Left renal cortex interstitium (tissue), 4 donors: Measurements from ENCODE around the gene DNM3. TPM values are rescaled to one million over a fixed set of nuclear protein-coding genes. Genes with fewer than 3 reads are reported as not detected.
A peak's percentile ranks its signal among the peaks of the same experiment; 100 is the strongest.
"Not testable (repeated sequence)": the region's sequence is repeated elsewhere in the genome, so short reads cannot be mapped to it uniquely, and the experiment has no call there.

ENCODE experiments used
- DNase-seq, 4 donors: peaks; one replicate each; pipeline ENCODE4 v3.0.0-alpha.2; 2013; ENCODE audit warnings: low read depth in 4 of 4, low spot score in 2 of 4, missing footprints in 1 of 4
- polyA plus RNA-seq, 4 donors: library from polyadenylated mRNA; unstranded; fragments of 120-200 nt; gene quantifications; one replicate each; pipeline ENCODE4 v1.2.1, GENCODE V29; 2013; ENCODE audit not compliant: insufficient read length in 4 of 4

Gene DNM3
- polyA plus RNA-seq, 4 donors, result 3.5 to 5.8 (median 4.5) TPM

DNA sequence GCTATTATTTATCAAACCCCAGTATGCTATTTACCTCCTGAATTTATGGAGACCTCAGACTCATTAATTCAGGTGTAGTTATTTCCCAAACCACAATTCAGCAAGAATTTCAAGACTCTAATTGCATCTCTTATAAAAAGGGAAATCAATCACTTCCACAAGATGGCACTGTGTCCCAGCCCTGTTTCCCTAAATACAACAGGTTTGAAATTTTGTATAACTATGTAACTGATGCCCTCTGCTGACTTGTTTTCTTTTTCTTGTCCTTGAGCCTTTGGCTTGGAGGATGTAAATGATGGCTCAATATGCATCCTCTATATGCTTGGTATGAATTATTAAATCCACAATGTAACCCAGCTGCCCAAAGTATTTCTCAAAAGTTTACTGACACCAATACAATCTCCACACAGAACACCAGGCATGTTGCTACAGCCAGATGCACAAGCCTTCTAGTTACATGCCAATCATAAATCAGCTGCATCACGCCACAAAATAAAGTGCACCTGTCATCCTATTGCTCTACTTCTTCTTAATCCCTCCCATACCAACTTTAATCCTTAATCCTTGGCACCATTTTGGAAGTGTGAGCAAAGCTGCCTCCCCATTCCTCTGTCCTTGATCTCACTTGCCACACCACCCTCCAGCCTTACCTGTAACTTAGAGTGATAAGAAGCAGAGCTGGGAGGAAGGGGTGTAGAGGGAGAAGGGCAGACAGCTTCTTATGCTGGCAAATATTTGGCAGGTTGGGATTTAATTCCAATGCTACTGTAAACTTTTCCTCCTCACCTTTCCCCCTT, 588.2 kb downstream of the DNM3 start:
- DNase-seq, result no peak

DNA sequence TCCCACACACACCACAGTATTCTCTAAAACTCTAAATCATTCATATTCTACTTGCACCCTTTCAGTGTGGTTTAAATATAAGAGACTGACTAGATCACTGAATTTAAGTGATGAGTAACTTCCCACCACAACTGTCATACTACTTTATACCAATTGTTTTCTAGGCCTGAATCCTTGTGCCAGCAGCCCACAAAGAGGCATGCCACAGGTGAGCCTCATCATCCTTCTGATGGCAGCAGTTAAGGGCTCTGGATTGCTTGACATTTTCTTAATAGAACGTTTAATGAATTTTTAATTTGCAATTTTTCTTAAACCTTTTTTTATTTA, 588.8 kb downstream of the DNM3 start:
- no peak for DNase-seq

DNA sequence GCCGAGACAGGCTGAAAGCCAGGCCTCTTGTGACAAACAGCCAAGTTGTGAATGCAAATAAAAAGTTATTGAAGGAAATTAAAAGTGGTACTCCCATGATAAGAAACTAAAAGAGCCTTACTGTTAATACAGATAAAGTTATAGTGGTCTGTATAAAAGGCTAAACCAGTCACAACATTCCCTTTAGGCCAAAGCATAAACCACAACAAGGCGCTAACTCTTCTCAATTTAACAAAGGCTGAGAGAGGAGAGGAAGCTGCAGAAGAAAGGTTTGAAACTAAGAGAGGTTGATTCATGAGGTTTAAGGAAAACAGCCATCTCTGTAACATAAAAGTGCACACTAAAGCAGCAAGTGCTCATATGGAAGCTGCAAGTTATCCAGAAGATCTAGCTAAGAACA, 589.9 kb downstream of the DNM3 start:
- DNase-seq, result no peak

DNA sequence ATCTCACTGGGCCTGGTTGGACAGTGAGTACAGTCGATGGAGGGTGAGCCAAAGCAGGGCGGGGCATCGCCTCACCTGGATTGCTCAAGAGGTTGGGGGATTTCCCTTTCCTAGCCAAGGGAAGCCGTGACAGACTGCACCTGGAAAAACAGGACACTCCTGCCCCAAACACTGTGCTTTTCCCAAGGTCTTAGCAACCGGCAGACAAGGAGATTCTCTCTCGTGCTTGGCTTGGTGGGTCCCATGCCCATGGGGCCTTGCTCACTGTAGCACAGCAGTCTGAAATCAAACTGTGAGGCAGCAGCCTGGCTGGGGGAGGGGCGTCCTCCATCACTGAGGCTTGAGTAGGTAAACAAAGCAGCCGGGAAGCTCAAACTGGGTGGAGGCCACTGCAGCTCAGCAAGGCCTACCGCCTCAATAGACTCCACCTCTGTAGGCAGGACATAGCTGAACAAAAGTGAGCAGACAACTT, 590.5 kb downstream of the DNM3 start:
- no peak for DNase-seq

DNA sequence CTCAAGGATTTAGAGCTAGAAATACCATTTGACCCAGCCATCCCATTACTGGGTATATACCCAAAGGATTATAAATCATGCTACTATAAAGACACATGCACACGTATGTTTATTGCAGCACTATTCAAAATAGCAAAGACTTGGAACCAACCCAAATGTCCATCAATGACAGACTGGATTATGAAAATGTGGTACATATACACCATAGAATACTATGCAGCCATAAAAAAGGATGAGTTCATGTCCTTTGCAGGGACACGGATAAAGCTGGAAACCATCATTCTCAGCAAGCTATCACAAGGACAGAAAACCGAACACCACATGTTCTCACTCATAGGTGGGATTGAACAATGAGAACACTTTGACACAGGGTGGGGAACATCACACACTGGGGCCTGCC, 595.9 kb downstream of the DNM3 start:
- not testable (repeated sequence) for DNase-seq

DNA sequence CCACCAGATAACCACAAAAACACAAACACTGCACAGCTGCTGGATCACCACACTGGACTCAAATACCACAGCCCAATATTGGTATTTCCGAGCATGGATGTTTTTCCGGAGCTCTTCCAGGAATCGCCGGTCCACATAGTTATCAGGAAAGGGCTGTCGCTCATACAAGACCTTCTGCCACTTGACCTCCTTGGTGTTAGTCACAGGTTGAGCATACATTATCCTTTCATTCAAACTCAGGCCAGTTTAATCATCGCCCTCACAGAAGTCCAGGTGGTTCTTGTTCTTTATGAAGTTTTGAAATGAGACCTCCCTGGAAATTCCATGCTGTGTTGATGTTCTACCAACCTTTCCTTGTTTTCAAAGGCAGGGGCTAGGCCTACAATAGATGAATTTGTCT, 601.1 kb downstream of the DNM3 start:
- no peak for DNase-seq

DNA sequence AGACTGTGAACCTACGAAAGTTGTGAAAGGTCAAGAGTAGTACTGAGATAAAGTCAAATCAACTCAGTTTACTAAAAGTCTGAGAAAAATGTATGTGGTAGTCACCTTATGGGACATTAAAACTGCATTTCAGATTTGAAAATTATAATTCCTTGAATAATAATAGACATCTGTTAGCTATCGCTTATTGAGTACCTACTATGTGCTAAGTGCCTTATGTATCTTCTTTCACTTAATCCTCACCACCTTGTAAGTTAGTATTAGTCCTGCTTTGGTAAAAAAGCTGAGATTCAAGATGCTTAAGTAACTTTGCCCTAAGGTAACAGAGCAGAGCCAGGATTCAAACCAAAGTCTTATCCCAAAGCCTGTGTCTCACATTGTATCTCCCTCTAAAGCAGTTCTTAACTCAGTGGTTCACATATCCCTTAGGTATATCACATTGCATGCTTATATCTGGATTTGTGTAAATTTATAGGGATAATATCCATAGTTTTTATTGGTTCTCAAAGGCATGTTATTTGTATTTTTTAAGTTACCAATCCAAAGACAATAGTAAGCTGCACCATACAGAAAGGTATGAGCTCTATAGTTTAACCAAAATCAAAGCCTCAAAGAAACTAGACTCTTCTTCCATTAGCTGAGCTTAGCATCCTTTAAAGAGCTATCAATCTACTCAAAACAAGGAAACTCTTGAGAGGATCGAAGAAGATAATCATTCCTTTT, 601.7 kb downstream of the DNM3 start:
- DNase-seq, result no peak

DNA sequence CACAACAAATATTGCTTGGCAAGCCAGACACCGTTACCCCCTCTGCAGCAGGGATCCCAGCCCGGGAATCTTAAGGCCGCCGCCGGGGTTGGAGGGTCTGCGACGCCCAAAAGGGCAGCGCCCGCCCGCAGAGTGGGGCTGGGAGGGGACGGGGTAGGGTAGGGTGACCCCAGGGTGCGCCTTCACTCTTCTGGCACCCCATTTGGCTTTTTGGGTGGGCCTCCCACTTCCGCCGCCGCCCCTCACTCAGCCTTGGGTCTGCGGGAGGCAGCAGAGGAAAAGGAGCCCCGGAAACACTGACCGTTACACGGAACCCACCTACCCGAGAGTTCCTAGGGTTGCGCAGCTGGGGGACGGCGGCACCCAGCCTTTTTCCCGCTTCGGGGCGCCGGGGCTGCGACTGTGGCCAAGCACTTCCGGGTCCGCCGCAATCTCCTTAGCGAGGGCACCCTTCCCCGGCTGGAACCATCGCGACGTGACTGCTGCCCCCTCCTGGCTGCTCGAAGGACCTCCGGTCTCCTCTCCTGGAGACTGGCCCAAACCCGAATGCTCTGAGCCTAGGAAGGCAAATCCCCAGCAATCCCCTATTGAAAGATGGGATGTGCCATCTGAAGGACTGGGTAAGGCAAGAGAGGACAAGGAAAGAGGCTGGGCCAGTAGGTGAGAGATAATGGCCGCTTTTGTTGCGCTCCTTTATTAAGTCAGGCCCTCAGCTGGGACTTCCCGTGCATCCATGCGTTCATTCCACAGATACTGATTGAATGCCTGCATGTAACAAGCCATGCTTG, 602.6 kb downstream of the DNM3 start, which contains the start of gene PIGC:
TSS of gene PIGC (minus strand) at position 404 of the 788 bp plus-strand sequence. CDS start 1,447 bp downstream, outside the sequence.
- peak; percentile 43 to 77 (median 68) for DNase-seq

DNA sequence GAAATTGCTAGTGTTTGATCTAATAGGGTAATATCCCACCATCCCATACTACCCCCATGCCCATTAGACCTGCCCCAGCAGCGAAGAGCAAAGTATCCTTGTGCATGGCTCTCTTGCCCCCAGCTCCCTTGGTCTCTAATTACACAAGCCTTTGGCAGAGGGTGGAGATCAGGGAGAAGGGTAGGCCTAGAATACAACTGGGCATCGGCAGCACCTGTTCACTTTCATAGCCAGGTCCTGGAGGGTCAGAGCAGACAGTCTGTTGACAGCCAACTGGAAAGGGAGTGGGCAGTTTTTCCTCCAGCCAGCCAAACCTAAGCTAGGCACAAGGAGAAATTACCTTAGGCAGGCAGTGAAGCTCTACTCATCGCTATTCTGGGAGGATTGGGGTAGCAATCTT, 605.2 kb downstream of the DNM3 start:
- no peak for DNase-seq

DNA sequence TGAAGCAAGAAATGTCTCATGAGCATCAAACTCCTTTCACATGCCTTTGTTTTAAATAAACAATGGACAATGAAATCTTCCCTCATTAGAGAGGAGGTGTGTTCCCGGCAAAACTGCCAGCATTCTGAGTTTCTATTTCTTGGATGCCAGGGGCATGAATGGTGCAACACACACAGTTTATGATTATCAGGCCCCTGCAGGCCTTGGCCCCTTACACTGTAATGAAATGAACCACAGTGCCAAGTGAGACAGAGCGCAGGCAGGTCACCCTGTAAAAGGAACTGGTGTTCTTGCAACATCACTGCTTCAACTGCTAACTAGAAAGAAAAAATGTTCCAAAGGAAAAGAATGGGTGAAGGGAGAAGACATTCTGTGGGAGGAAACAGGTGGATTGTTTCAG, 606.3 kb downstream of the DNM3 start:
- no peak for DNase-seq

DNA sequence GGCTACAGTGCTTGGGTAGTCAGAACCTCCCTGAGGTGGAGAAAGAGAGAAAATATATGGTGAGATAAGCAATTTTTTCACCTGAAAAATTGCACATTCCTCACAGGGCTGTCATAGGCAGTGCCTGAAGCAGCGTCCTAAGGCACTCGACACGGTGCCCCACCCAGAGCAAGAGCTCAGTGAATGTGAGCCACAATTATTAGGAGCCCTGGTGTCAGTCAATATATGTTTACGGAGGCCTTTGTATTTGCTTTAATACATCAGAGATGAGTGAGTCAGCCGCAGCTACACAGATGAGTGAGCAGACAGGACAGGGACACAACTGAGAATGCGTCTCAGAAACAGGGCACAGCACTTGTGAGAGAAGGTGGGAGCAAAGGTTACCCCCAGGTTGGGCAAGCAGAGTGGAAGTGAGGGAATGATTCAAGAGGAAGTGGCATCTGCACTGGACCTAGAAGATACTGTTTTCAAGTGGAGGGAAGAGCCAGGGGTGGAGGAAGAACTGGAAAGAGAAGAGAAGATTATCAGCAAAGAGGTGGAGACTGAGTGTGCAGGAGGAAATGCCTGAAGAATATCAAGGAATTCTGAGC, 607.8 kb downstream of the DNM3 start:
- no peak for DNase-seq

DNA sequence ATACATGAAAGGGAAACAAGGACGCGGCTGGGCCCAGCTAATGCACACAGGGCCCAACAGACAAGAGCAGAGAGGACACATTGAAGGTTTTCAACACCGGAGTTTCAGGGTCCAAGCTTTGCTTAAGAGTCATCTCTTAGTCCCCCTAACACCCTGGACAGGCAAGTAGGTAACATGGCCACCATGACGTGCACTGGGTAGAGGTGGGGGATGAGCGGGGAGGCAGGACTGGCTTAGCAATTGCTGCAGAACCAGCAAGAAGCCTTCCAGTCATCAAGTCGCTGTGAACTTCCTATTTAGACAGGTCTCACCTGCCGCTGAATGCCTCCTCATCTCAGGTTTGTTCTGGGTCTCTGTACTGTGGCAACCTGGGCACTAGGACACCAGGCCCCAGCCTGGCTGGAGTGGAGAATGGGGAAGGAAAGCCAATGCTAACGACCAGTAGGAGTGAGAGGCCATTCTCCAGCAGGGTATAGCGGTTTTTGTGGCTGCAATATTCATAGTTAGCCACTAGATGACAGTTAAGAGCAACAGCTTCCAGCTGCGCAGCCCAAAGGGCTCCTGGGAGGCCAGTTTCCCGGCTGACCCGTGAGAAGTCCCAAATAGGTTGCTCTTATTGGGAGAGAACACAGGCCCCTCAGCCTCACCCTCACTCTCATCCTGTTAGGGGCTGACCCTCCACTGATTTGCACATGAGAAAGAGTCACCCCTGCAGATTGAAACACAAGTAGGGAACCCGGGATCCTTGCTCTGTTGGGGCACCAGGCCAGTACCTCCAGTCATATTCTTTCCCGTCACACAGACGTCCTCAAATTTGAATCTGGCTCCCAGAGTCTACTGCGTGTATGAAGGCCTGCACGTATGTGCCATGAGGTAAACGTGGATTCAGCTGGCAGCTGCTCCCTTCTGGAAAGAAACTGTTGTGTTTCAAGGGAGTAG, 608.6 kb downstream of the DNM3 start:
- DNase-seq, result peak in 2 of 4 donors; percentile 18 to 25

DNA sequence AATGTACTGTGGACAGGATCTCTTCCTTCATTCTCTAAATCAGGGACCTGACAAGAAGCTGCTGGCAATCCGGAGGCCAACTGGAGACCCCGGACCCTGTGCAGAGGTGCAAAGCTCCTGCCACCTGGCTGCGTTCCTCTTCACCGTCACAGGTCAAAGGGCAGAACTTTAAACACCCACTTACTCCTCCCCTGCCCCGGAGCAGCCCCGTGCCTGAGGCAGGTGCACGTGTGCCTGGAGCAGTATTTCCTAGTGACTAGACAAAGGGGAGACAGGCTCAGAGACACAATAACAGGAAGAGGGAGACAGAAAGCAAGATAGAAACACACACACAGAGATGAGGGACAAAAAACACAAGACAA, 609.2 kb downstream of the DNM3 start:
- no peak for DNase-seq

DNA sequence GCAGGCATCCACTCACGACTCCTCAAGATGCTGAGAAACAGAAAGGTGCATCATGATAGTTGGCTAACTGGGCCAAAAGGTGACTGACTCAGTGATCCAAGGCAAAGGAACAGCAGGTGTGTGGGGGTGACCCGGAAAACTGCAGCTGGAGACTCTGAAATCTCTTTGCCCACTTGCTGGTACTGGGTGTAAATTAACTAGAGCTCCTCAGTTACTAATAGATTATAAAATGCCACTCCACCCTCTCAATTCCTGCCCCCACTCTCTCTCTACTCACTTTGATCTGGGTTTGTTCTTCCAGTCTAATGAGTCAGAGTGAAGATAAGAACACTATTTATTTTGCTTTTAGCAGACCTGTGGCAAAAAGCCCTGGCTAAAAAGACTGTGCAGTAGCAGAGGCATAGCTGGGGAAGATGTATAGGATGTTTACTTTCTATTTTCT, 609.7 kb downstream of the DNM3 start:
- DNase-seq, result peak in 1 of 4 donors; percentile 19

DNA sequence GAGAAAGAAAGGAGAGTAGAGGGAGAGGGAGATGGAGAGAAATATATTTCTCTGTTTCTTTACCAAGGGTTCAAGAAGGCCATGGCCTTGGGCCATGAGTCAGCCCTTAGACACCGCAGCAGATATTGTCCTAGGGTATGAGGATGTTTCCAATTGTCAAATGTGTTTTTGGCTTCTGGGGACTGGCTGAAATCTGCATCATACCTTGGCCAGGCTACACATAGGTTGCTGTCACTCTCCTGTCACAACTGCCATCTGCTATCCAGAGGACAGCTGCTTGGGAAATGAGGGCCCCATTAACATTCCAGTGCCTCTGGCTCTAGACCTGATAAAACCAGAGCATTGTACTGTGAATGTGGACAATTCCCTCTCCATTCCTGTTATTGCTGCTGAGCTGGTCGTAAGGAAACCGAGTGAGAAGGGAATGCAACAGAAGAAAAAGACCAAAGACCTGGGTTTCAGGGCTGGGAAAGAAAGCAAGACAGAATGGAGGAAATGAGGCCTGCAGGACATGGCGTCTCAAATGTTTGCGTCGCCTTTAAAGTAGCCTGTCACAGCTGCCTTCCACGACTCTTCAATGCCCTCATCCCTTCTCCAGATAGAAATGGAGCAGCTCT, 611.3 kb downstream of the DNM3 start:
- no peak for DNase-seq

DNA sequence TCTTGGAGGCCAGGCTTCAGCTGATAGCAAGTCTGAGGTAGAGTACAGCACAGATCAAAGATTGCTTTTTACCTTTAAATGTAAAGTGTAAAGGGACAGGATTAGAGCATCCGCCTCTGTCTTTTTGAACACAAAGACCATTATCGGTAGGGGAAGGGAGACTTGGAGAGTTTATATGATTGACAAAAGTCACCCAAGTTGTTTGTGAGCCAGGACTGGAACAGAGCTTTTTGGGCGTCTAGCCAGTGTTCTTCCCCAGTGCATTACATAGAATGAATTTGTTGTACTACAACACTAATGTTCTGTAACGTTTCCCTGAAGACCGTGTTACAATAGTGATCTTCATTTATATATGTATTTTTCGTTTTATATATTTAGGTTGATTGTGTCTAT, 611.9 kb downstream of the DNM3 start:
- no peak for DNase-seq

DNA sequence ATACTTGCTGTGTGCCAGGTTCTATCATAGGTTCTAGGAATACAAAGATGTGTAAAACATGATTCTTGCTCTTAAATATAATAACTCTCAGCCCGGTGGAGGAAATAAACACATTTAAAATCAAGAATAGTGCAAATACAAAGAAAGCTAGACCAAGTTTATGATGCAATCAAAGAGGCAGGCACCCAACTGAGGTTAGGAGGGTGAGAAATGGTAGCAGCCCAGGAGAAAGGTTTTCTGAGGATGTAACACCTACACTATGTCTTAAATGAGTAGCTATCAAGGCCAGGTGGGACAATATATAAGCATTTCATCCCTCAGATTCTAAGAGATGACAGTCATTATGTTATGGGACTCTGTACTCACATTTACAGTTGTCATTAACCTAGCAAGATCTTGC, 612.3 kb downstream of the DNM3 start:
- DNase-seq, result no peak

DNA sequence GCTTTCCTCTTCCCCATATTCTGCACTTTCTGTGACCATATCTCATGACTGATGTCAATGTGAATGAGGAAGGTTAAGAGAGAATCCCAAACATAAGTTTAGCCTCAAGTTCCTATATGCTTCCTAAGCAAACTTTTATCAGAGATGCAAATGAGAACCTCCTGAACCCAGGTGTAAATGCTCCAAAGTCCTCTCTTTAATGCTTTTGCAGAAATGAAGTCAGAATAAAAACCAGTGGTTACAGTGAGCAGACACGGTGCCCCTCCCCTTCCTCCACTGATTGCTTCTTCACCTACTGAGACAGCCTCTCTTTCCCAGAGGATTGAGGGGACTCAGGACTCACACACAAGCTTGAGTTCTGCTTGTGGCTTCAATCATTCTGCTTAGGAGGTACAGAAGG, 614.2 kb downstream of the DNM3 start:
- DNase-seq, result no peak

DNA sequence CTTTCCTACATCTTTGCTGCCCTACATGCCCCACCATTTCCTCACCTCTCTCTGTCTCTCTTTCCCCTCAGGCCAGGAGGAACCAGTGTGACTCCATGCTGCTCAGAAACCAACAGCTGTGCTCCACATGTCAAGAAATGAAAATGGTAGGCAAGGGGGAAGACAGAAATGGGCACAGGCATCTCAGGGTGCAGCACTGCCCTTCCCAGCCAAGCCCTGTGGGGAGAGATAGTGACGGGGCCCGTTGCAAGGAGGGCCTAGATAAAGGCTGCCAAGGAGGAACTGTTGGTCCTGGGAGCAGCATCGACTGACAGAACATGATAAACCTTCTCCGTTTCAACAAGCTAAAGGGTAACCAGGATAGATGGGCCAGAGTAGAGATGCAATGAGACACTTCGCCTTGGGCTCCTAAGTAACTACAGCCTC, 615.1 kb downstream of the DNM3 start:
- DNase-seq, result no peak
